Endothelial cell of umbilical vein (primary cell): ENCODE results near the gene AGMO. TPM values are rescaled to one million over a fixed set of nuclear protein-coding genes. Genes with fewer than 3 reads are reported as not detected.

Source experiments
- BruUV-seq: library from RNA; stranded (reverse); fragments of 400-500 nt; replicated peaks from 2 replicates; lab custom pipeline; 2021; lab: Mats Ljungman, UMichigan
- CTCF ChIA-PET: fragments of 300-600, 350-600 bp; sonication (Branson Sonifier 250); formaldehyde crosslinking; loops from one replicate; lab custom pipeline; 2021; ENCODE audit warnings: antibody characterized with exemption, inconsistent platforms; lab: Charles Lee
- POLR2A ChIA-PET: fragments of 300-600, 350-600 bp; sonication (Branson Sonifier 250); formaldehyde crosslinking; loops from one replicate; lab custom pipeline; 2021; ENCODE audit warnings: antibody characterized with exemption, inconsistent platforms; lab: Charles Lee
- DNase-seq: peaks from one replicate; pipeline ENCODE4 v3.0.0-alpha.2; 2011; ENCODE audit warnings: low read depth, low spot score
- FAIRE-seq: peaks from 2 replicates; lab custom pipeline; 2011; peaks lifted over from hg19 to GRCh38; lab: Jason Lieb, UNC
- H2AFZ ChIP-seq: 2 replicates; pipeline ENCODE4 v1.6.0; 2012; ENCODE audit warnings: low read depth, low read length, control low read depth, inconsistent platforms
- H3K27ac ChIP-seq: 2 replicates; pipeline ENCODE4 v1.5.1; 2011; ENCODE audit warnings: low read depth, mild to moderate bottlenecking, control low read depth, low read length, moderate library complexity; ENCODE audit not compliant: insufficient read depth
- H3K27me3 ChIP-seq, 2 experiments: 2 replicates each; pipeline versions ENCODE4 v1.6.0 to v1.6.1; 2011; ENCODE audit warnings: low read length in 2 of 2, mixed read lengths in 1 of 2; ENCODE audit not compliant: control insufficient read depth in 2 of 2, insufficient read depth in 2 of 2
- H3K36me3 ChIP-seq, 2 experiments: 2 replicates in 1 of 2; 3 replicates in 1 of 2; pipeline ENCODE4 v1.5.1; 2011; ENCODE audit warnings: low read length in 2 of 2, mild to moderate bottlenecking in 1 of 2, moderate library complexity in 1 of 2; ENCODE audit not compliant: control insufficient read depth in 2 of 2, insufficient read depth in 2 of 2; ENCODE audit errors: extremely low read depth in 1 of 2
- H3K4me1 ChIP-seq: 3 replicates; pipeline ENCODE4 v1.5.1; 2011; ENCODE audit warnings: mild to moderate bottlenecking, low read length; ENCODE audit not compliant: control insufficient read depth, insufficient read depth; ENCODE audit errors: extremely low read depth
- H3K4me2 ChIP-seq: 2 replicates; pipeline ENCODE4 v1.6.1; 2011; ENCODE audit warnings: low read length, control low read depth, mixed read lengths; ENCODE audit not compliant: insufficient read depth
- H3K4me3 ChIP-seq, 3 experiments: fragments of 200-600 bp in 1 of 3; sonication (generic), shearing (Covaris generic) in 1 of 3; replicated peaks in 1 of 3; 2 replicates each; pipeline ENCODE4 v1.5.1; 2011 to 2016; ENCODE audit warnings: control low read depth in 3 of 3, low read length in 3 of 3, mild to moderate bottlenecking in 2 of 3, inconsistent platforms in 1 of 3, low read depth in 1 of 3, moderate library complexity in 1 of 3; ENCODE audit not compliant: insufficient read depth in 1 of 3
- H3K79me2 ChIP-seq: 2 replicates; pipeline ENCODE4 v1.6.0; 2012; ENCODE audit warnings: low read length, inconsistent platforms; ENCODE audit not compliant: control insufficient read depth, insufficient read depth
- H3K9ac ChIP-seq: replicated peaks from 2 replicates; pipeline ENCODE3; 2011; ENCODE audit warnings: low read length, control low read depth; ENCODE audit not compliant: insufficient read depth; ENCODE audit errors: extremely low read depth
- H3K9me1 ChIP-seq: replicated peaks from 3 replicates; pipeline ENCODE4 v1.6.0; 2011; ENCODE audit warnings: mild to moderate bottlenecking, low read length; ENCODE audit not compliant: control insufficient read depth, insufficient read depth; ENCODE audit errors: extremely low read depth
- H3K9me3 ChIP-seq: replicated peaks from 2 replicates; pipeline ENCODE4 v1.5.1; 2012; ENCODE audit warnings: low read length, inconsistent platforms; ENCODE audit not compliant: control insufficient read depth, insufficient read depth
- H4K20me1 ChIP-seq: replicated peaks from 2 replicates; pipeline ENCODE3; 2011; ENCODE audit warnings: mild to moderate bottlenecking, low read length; ENCODE audit not compliant: control insufficient read depth, insufficient read depth; ENCODE audit errors: extremely low read depth
- CTCF ChIP-seq, 2 donors: IDR thresholded peaks; 1 replicate in 1 of 2; 2 replicates in 1 of 2; pipeline ENCODE4 v1.5.1; 2011; ENCODE audit warnings: low read length in 2 of 2, mild to moderate bottlenecking in 2 of 2, moderate library complexity in 2 of 2, control low read depth in 1 of 2, inconsistent platforms in 1 of 2, low read depth in 1 of 2; ENCODE audit not compliant: insufficient read depth in 1 of 2; ENCODE audit errors: extremely low read depth in 1 of 2
- EZH2 ChIP-seq: IDR thresholded peaks from 2 replicates; pipeline ENCODE4 v1.6.1; 2012; ENCODE audit warnings: borderline replicate concordance, low read depth, mild to moderate bottlenecking, moderate library complexity, low read length, inconsistent platforms; ENCODE audit not compliant: severe bottlenecking
- FOS ChIP-seq: IDR thresholded peaks from 2 replicates; pipeline ENCODE4 v1.6.1; 2011; ENCODE audit warnings: mild to moderate bottlenecking, low read length, moderate library complexity, borderline replicate concordance; ENCODE audit not compliant: insufficient read depth
- GATA2 ChIP-seq: IDR thresholded peaks from 2 replicates; pipeline ENCODE4 v1.7.0; 2011; ENCODE audit warnings: low read depth, mild to moderate bottlenecking, moderate library complexity, mixed read lengths, low read length; ENCODE audit not compliant: insufficient read length, insufficient read depth
- JUN ChIP-seq: IDR thresholded peaks from 2 replicates; pipeline ENCODE4 v1.6.1; 2011; ENCODE audit warnings: borderline replicate concordance, low read depth; ENCODE audit not compliant: insufficient read length, insufficient read depth
- MAX ChIP-seq: IDR thresholded peaks from 2 replicates; pipeline ENCODE4 v1.6.1; 2011; ENCODE audit not compliant: insufficient read depth, insufficient read length
- MYC ChIP-seq: IDR thresholded peaks from one replicate; pipeline ENCODE4 v1.6.1; 2011; ENCODE audit warnings: mild to moderate bottlenecking, low read depth, low read length
- POLR2A ChIP-seq: IDR thresholded peaks from 2 replicates; pipeline ENCODE4 v1.6.1; 2012; ENCODE audit warnings: low read depth, mild to moderate bottlenecking, control low read depth, low read length
- POLR2AphosphoS5 ChIP-seq: IDR thresholded peaks from 2 replicates; pipeline ENCODE4 v1.6.1; 2012; ENCODE audit warnings: low read depth, mild to moderate bottlenecking, control low read depth, low read length, moderate library complexity; ENCODE audit not compliant: insufficient read depth
- dilution Hi-C: fragments of 300-500 bp; cut with MboI; formaldehyde crosslinking; loops from one replicate; pipeline ENCODE4 v1.15.0; 2019; ENCODE audit warnings: low sequenced_read_pairs; ENCODE audit not compliant: extremely low pct_ligation_motif_present
- intact Hi-C: fragments of 100-400 bp; cut with micrococcal nuclease; formaldehyde crosslinking; loops from one replicate; pipeline ENCODE4 v1.10.0; 2022
- polyA plus RNA-seq, 4 experiments: library from polyadenylated mRNA; depleted of rRNA in 3 of 4; stranded (reverse) in 3 of 4; unstranded in 1 of 4; fragments of >200 nt; gene quantifications; 2 replicates each; pipeline versions ENCODE4 v1.2.1 to v1.2.3, GENCODE V29; 2011 to 2012; ENCODE audit warnings: missing spikeins in 1 of 4
- total RNA-seq: library from RNA; stranded (reverse); gene quantifications from 2 replicates; pipeline ENCODE4 v1.2.3, GENCODE V29; 2021

Gene AGMO
- total and polyA plus RNA-seq, 2 donors (not counting 3 experiments of a cell fraction or from before 2014, with no cell fraction given): 0.23 to 0.40 TPM

GRCh38 chr7:15559416-15559928 lies 2.3 kb downstream of the AGMO start:
- no peak for FAIRE-seq
- BruUV-seq: no TSS peak
- no peaks in the 10 kb centered on the region for H4K20me1 ChIP-seq
- ChIA-PET POLR2A (no interaction called here), CTCF (interaction anchor here (0.9 to 1.5 kb wide), 4 partner anchors 17 to 1005 kb away, joined by 3 to 4 read pairs (median 3); no protein-coding TSS in a partner anchor)
- H3K4me2 ChIP-seq: no peak overlapping the region
- peaks cover 30% of the 10 kb centered on the region for H3K4me1 ChIP-seq
- no peak for DNase-seq
- no peaks in the 10 kb centered on the region for H3K9me1 ChIP-seq
- H3K27me3 ChIP-seq: no peaks in the 10 kb centered on the region
- no peak overlapping the region for H3K27ac ChIP-seq
- H3K4me3 ChIP-seq: no peak overlapping the region
- intact Hi-C loops (loop anchor here (5.0 kb wide), 2 partner anchors 252 to 513 kb away; no protein-coding TSS in a partner anchor), dilution Hi-C loops (loop anchor here (25.0 kb wide), 1 partner anchor 153 kb away; no protein-coding TSS in a partner anchor)
- TF ChIP-seq JUN: no peak
- no peak for TF ChIP-seq FOS
- TF ChIP-seq POLR2AphosphoS5: no peak
- TF ChIP-seq EZH2: no peak
- no peak for TF ChIP-seq GATA2
- no peak for TF ChIP-seq MYC
- TF ChIP-seq MAX: no peak
- TF ChIP-seq POLR2A: no peak
- no peak for TF ChIP-seq CTCF (IDR thresholded peaks at IDR 0.05; ENCODE audit: extremely low read depth in 1 of 2, insufficient read depth in 1 of 2, low read depth in 1 of 2, low read length in 2 of 2)
- H3K79me2 ChIP-seq: no peaks in the 10 kb centered on the region
- no peaks in the 10 kb centered on the region for H3K9me3 ChIP-seq
- no peak overlapping the region for H3K9ac ChIP-seq
- peak overlapping the region; percentile 1 for H2AFZ ChIP-seq
- no peaks in the 10 kb centered on the region for H3K36me3 ChIP-seq
